GM12878 (cell line): ENCODE measurements around the gene SF1. TPM values are rescaled to one million over a fixed set of nuclear protein-coding genes. Genes with fewer than 3 reads are reported as not detected.

Experiments used
- ETV6 ChIP-seq, 2 experiments: fragments of 450-650 bp in 1 of 2; IDR thresholded peaks in 1 of 2; conservative IDR thresholded peaks in 1 of 2; 2 replicates each; pipeline ENCODE4 v1.6.1; 2014; ENCODE audit warnings: antibody characterized with exemption in 1 of 2, borderline replicate concordance in 1 of 2, low read depth in 1 of 2, mild to moderate bottlenecking in 1 of 2, moderate library complexity in 1 of 2
- NR2C2 ChIP-seq: IDR thresholded peaks from 2 replicates; pipeline ENCODE4 v1.6.1; 2011; ENCODE audit warnings: borderline replicate concordance, low read depth; ENCODE audit not compliant: control insufficient read depth, insufficient read length
- RAD21 ChIP-seq: IDR thresholded peaks from 2 replicates; pipeline ENCODE4 v1.6.1; 2011; ENCODE audit warnings: mild to moderate bottlenecking, low read depth, low read length, moderate library complexity; ENCODE audit not compliant: insufficient read depth
- polyA plus RNA-seq, 11 experiments: library from polyadenylated mRNA; depleted of rRNA in 4 of 11; unstranded in 6 of 11; stranded (reverse) in 5 of 11; fragments of >200 nt; fragmentation: Nextera tagmentation in 4 of 11; fragmentation: Illumina TruSeq in 1 of 11; extraction: Ambion mirVana in 4 of 11; extraction: Trizol in 1 of 11; gene quantifications; 1 replicate in 1 of 11; 2 replicates in 10 of 11; pipeline versions ENCODE4 v1.2.1 to v1.2.3, GENCODE V29; 2011 to 2016; ENCODE audit warnings: inconsistent platforms in 2 of 11, missing spikeins in 2 of 11, low read depth in 1 of 11
- total RNA-seq, 4 experiments: library from RNA; depleted of rRNA in 3 of 4; stranded (reverse); fragments of >200 nt in 3 of 4; fragmentation: Illumina TruSeq in 1 of 4; extraction: Trizol in 1 of 4; gene quantifications; 2 replicates each; pipeline versions ENCODE4 v1.2.1 to v1.2.3, GENCODE V29; 2013 to 2021
- TF ChIP-seq, protein P1 (sequence below): IDR thresholded peaks from 2 replicates; pipeline ENCODE4 v1.6.1; 2011; ENCODE audit warnings: low read depth, mild to moderate bottlenecking, low read length, moderate library complexity, borderline replicate concordance; ENCODE audit errors: extremely low read depth
- TF ChIP-seq, protein P2 (sequence below): IDR thresholded peaks from 2 replicates; pipeline ENCODE4 v1.6.1; 2012; ENCODE audit warnings: improper control_type of control experiment, low read depth, low read length; ENCODE audit not compliant: insufficient replicate concordance

The SF1 gene
- total and polyA plus RNA-seq, 10 of the 15 experiments (the other 5 are each of a cell fraction or from before 2014, with no cell fraction given): 13.6 to 337 (median 103) TPM

DNA sequence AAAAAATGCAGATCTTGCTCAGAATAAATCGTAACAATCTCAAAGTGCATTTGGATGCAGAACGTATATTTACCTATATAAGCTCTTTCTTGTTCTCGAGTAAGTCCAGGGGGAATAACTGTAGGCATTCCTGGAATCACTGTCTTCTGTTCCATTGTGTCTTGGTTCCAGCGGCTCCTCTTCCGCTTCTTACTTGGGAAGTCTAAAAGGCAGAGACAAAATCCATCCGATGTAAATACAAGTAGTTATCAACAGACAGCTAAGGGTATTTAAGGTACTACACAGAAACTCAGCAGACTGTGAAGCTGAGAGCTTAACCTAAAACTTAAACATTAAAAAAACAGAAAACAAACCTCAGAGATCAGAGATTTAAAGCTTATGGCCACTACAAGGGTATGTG lies 1.9 kb downstream of the SF1 start (continued):
- no peak for TF ChIP-seq NR2C2
- no peak for TF ChIP-seq RAD21
- TF ChIP-seq, protein P1, sequence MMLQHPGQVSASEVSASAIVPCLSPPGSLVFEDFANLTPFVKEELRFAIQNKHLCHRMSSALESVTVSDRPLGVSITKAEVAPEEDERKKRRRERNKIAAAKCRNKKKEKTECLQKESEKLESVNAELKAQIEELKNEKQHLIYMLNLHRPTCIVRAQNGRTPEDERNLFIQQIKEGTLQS: no peak
- TF ChIP-seq, protein P2, sequence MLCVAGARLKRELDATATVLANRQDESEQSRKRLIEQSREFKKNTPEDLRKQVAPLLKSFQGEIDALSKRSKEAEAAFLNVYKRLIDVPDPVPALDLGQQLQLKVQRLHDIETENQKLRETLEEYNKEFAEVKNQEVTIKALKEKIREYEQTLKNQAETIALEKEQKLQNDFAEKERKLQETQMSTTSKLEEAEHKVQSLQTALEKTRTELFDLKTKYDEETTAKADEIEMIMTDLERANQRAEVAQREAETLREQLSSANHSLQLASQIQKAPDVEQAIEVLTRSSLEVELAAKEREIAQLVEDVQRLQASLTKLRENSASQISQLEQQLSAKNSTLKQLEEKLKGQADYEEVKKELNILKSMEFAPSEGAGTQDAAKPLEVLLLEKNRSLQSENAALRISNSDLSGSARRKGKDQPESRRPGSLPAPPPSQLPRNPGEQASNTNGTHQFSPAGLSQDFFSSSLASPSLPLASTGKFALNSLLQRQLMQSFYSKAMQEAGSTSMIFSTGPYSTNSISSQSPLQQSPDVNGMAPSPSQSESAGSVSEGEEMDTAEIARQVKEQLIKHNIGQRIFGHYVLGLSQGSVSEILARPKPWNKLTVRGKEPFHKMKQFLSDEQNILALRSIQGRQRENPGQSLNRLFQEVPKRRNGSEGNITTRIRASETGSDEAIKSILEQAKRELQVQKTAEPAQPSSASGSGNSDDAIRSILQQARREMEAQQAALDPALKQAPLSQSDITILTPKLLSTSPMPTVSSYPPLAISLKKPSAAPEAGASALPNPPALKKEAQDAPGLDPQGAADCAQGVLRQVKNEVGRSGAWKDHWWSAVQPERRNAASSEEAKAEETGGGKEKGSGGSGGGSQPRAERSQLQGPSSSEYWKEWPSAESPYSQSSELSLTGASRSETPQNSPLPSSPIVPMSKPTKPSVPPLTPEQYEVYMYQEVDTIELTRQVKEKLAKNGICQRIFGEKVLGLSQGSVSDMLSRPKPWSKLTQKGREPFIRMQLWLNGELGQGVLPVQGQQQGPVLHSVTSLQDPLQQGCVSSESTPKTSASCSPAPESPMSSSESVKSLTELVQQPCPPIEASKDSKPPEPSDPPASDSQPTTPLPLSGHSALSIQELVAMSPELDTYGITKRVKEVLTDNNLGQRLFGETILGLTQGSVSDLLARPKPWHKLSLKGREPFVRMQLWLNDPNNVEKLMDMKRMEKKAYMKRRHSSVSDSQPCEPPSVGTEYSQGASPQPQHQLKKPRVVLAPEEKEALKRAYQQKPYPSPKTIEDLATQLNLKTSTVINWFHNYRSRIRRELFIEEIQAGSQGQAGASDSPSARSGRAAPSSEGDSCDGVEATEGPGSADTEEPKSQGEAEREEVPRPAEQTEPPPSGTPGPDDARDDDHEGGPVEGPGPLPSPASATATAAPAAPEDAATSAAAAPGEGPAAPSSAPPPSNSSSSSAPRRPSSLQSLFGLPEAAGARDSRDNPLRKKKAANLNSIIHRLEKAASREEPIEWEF: no peak
- TF ChIP-seq ETV6 (conservative IDR thresholded peaks at IDR 0.05 in 1 of 2, IDR thresholded peaks at IDR 0.05 in 1 of 2; ENCODE audit: borderline replicate concordance in 1 of 2, low read depth in 1 of 2): no peak
